GM21367 (cell line): ENCODE measurements around the gene LIPA.
"Not testable (repeated sequence)": the region's sequence is repeated elsewhere in the genome, so short reads cannot be mapped to it uniquely, and the experiment has no call there.

Experiments
- ATAC-seq: cut with Tn5 transposase; IDR thresholded peaks from one replicate; pipeline ENCODE4 v1.9.1; 2021; ENCODE audit not compliant: unreplicated experiment

The LIPA gene

DNA sequence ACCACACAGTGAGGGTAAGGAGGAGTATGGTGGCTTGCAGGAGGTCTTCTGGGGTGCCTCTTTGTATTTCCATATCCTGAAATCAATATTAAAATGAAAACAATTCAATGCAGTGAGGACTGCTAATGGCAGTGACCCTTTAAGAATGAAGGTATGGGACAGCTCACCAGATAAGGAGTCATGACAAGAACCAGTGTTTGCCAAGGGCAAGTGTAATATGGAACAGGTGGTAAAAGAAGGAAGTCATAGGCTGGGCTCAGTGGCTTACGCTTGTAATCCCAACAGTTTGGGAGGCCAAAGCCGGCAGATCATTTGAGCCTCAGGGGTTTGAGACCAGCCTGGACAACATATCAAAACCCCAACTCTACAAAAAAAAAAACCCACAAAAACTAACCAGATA is 20.0 kb upstream of the LIPA start:
- ATAC-seq, result no peak

DNA sequence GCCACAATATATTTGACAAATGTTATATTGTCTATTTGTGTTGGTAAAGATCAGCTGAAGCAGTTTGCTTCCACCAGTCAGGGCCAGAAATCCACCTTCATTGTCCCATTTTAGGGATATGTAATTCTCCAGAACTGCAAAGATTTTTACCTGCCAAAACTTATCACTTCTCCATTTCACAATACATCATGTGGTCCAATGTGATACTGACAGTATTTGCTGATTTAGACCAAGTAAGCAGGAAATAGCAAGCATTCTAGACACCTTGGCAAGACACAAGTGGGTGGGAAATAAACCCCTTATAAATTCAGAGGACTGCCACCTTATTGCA is 18.5 kb upstream of the LIPA start:
- ATAC-seq, result no peak

DNA sequence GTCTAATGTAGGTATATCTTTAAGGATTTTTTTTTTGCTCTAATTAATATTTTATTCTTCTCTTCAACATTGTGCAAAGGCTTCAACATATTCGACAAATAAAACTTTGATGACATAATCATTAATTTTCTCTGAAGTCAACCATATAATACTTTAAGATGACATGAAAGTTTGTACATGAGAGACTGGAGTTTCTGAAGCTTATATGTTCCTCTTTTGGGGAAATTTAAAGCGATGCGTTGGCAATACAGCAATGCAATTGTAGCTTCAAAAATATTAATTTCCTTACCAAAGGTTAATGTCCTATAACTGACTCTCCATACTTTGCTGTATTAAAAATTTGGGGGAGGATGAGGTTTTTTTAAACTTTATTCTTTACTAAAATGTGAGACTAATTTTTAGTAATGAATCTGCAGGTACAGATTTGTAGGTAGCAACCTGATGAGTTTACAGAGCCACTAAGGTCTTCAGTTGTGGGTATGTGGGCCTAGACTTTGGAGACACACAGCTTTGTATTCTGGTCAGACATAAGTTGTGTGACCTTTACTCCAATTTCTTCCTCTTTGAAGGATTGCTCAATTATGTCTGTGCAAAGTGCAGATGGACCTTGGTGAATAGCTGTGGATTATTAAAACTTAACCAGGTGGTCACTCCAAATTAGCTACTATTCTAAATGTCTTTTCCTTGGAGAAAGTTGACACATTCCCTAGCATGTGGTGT is 18.0 kb upstream of the LIPA start:
- ATAC-seq, result no peak

DNA sequence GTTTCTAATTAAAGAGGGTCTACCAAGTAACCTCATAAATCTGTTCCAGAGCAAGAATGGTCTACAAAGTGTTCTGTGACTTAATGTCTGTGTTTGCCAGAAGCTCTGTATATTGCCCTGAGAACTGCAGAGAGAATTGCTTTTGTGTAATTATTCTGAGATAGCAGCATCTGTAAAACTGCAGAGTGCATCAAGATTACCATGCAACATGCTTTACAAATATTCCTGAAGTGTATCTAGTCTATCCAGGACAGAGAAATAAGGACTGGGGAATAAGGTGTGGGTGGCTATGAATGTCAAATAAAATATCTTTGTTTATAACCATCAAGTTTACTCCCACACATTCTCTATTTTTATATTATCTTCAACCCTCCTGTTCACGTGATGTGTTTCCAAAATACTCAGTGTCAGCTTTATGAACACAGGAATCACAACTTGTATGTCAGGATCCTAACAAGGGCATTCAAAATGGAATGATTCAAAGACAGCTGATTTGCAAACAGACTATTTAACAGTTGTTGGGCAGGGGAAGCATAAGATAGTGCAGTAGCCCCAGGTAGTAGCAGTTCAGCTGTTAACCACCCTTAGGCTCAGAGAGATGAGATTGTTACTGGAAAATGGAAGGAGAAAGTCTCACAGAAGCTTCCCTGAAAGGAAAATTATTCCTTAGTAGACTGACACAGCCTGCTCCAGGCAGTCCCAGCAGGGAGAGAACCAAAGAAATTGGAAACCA is 15.3 kb upstream of the LIPA start:
- no peak for ATAC-seq

DNA sequence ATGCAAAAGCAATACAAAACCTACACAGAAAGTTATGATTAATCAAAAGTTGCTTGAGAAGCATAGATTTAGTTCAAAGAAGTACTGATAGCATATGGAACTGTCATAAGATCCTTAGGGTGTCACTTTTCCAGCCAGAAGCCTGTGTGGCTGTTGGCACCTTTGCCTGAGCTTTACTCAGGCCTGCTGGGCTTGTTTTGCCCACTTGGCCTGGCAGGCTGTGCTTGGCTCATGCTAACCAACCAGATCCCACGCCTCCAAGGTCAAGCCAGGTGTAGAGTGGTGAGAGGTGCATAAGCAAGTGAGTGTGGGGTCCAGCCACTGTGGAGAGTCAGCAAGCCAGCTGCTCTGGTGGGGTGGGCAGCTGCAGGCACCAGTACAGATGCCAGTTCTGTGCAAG is 12.0 kb upstream of the LIPA start:
- ATAC-seq, result no peak

DNA sequence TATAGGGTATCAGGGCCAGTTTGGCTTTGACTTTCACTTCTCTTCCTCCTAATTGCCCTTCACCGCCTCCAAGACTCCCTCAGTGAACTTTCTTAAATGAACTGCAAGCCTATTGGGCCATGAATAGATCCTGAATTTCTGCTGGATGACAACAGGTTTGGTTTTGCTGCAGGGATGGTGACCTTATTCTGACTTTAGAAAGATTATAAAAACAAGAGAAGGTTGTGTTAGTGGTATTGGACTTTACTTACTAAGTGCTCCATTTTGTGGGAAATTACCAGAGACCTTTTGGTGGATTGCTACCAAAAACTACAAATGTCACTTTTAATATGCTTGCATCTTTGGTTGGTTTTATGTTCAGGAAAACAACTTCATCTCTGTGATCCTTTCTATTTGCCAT is 11.5 kb upstream of the LIPA start:
- ATAC-seq, result no peak

DNA sequence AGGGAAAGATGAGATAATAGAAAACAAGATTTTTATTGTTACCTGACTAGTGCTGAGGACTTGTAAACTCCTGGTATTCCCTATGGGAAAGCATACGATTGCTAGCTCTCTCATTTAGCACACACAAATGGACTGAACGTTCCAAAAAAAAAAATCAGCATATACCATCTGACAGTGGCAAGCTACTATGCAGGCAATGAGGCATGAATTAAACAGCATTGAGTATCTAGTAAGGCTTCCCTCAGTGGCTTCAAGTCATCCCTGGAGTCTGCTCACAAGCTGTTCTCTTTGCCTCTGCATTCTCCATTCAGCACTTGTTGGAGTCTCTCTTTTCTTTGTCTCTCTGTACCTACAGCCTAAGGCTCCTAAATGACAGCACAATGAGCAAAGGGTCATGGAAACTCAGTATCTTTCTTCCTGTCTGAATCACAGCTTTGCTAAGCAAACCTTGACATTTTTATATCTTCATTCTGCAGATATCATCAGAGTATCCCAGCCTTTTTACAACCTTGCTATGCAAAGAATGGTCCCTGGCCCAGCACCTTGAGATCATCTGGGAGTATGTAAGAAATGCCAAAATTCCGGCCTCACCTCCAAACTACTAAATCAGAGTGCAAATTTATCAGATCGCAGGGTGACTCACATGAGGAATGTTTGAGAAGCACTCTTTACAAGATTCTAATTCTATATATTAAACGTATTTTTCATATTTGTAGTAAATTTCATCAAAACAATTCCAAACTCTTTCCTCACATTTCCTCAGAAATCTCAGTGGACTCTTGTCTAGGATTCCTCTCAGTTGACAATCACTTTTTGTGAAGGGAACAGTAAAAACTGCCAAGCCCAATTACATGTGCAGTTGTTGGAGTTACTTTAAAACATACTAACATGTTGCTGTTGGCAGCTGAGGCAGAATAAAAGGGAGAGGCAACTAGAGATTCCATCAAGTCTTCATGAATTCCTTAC is 10.8 kb upstream of the LIPA start:
- ATAC-seq, result no peak

DNA sequence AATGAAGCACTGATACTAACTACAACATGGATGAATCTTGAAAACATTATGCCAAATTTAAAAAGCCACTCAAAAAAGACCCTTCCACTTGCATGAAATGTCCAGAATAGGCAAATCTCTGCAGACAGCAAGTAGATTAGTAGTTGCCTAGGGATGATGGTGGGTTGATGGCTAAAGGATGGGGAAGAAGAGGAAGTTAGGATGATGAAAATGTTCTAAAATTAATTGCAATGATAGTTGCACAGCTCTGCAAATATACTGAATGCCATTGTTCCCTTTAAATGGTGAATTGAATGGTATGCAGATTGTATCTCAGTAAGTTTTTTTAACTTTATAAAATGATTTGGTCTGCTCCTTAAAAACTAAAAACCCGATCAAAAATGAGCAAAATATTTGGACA is 7.3 kb upstream of the LIPA start:
- no peak for ATAC-seq

DNA sequence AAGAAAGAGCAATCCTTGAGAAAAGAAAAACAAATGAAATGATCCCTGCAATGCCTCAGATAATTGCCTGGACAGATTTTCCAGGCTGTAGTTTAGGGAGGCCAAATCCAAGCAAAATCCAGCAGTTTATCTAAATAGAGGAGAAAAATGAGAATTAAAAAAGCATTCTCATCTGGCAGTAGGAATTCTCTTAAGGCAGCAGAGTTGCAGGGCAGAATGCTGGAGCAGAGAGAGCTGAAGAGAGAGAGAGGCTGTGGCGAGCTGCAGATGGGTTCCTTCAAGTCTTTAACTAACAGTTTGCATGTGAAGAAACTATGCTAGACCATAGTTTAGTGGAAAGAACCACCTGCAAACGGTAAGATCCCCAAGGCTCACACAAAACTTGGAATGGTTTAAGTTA is 6.0 kb upstream of the LIPA start:
- no peak for ATAC-seq

DNA sequence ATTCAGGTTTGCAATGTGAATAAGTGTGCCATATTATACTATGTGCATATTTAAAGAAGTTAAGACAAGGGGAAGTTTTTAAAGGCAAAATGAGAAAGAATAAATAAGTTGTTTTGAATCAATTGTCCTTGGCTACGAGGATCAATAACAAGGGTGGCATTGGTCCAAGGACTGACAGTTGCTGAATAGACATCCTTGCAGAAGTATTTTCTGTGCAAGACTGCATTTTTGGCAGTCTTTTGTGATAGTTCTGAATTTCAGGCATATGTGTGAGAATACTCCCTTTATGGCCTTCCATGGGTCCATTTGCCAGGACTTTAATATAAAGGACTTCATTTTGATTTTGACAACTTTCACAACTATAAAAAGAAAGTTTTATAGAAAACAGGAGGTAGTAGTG is 5.4 kb upstream of the LIPA start:
- no peak for ATAC-seq

DNA sequence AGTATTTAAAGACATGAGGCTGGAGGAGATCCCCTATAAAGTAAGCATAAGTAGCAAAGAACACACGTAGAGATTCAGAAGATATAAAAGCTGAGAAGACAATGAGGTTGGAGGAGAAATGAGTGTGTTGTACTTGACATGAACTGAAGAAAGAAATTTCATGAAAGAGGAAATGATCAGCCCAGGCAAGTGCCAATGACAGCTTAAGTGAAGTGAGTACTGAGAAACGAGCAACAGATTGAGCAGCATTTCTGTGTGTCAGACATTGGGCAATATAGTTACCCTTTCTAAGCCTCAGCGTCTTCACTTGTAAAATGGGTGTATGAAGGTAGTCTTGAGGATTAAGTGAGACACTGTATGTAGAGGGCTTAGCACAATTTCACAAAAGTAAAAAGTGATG is 4.8 kb upstream of the LIPA start:
- no peak for ATAC-seq

DNA sequence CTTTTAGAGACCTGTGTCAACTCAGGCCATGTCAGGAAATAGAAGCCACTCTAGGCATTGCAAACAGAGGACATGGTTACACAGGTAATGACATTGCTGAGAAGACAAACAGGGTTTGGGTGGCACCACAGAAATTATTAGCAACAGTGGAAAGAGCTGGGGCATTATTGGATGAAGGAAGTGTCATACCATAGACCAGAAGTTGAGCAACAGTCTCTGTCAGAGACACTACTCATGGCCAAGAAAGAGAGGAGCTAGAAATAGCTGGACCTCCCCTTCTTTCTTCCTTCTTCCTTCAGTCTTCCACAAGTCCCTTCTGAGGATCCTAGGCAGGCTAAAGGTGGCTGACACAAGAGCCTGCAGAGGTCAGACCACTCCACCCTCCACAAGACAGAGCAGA is 4.2 kb upstream of the LIPA start:
- no peak for ATAC-seq

DNA sequence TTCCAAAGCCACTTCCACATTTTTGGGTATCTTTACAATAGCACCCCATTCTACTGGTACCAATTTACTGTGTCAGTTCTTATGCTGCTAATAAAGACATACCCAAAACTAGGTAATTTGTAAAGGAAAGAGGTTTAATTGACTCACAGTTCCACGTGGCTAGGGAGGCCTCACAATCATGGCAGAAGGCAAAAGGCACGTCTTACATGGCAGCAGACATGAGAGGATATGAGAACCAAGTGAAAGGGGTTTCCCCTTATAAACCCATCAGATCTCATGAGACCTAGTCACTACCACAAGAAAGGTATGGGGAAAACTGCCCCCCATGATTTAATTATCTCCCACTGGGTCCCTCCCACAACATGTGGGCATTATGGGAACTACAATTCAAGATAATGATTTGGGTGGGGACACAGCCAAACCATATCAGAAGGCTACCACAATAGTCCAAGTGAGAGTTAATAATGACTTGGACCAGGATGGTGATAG is 3.6 kb upstream of the LIPA start:
- ATAC-seq, result not testable (repeated sequence)

DNA sequence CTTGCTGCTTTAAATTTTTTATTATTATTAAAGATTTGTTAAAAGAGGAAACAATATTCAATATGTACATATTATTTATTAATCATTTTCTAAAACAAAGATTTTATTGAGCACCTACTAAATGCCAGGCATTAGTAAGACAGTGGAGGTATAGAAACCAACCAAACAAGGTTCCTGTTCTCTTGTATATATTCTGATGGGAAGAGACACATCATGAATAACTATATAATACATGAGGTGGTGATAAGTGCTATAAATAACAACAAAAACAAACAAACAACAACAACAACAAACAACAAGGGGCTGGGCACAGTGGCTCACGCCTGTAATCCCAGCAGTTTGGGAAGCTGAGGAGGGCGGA is 630 bp upstream of the LIPA start:
- no peak for ATAC-seq

DNA sequence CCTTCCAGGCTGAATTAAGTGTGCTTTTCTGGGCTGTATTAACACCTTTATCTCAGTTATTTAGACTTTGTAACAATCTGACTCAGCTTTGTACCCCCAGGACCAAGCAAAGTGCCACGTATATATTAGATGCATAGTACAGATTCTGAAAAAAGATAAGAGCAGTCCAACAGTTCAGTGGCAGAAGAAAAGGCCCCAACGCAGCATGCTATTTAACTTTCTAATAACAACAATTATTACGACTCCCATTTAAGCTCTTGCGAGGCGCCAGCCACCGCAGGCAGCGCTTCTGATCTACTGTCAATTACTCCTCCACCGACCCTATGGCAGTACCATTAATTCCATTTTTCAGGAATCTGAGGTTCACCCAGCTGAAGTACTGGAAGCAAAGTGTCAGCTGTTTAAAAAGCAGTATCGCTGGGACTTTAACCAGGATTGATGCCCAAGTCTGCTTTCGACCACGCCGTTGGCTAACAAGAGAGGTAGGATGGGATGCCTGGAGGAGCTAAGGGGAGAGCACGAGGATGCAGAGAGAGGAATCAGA is 638 bp downstream of the LIPA start:
- no peak for ATAC-seq

DNA sequence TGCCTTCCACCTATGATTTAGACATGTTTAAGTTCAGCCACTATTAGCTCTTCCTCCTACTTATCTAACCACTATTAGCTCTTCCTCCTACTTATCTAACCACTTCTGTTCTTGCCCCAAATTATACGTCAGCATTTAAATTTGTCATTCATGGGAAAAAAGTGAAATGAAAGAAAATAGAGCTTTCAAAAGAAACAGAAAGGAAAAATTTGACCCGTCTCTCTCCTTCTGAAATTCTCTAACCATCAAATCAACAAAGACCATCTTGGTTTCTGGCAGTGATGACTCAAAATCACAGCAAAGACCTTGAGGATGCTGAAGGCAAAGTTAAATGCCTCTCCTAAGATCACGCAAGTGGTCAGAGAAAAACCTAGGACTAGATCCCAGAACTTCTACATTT is 2.6 kb downstream of the LIPA start:
- ATAC-seq, result no peak

DNA sequence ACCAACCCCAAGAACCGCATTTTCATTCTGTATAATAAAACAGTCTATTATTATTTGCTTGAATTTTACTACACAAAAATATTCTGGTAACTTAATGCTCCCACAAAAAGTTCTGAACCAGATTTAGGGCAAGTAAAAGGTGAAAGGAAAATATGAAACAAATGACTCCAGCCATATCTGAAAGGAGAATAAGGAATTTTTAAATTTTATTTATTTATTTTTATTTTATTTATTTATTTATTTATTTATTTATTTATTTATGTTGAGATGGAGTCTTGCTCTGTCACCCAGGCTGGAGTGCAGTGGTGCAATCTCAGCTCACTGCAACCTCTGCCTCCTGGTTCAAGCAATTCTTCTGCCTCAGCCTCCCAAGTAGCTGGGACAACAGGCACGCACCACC is 4.0 kb downstream of the LIPA start:
- not testable (repeated sequence) for ATAC-seq

DNA sequence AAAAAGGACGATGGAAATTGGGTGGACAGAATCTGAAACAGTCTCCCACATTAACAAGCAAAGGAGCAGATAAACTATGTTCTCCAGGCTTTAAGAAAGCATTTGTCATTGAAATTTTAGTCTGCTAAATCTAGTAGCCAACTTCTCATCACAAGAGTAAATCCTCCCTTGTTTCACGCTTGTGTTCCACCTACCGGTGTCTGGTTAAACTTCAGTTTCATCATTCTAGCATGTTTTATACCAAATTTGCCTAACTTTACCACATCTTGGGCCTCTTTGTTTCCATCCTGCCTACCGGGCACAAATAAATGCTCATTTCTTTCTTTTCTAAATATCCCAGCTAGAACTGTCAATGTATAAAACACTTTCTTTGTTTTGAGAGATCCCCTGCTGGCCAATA is 5.8 kb downstream of the LIPA start:
- ATAC-seq, result peak; percentile 36

DNA sequence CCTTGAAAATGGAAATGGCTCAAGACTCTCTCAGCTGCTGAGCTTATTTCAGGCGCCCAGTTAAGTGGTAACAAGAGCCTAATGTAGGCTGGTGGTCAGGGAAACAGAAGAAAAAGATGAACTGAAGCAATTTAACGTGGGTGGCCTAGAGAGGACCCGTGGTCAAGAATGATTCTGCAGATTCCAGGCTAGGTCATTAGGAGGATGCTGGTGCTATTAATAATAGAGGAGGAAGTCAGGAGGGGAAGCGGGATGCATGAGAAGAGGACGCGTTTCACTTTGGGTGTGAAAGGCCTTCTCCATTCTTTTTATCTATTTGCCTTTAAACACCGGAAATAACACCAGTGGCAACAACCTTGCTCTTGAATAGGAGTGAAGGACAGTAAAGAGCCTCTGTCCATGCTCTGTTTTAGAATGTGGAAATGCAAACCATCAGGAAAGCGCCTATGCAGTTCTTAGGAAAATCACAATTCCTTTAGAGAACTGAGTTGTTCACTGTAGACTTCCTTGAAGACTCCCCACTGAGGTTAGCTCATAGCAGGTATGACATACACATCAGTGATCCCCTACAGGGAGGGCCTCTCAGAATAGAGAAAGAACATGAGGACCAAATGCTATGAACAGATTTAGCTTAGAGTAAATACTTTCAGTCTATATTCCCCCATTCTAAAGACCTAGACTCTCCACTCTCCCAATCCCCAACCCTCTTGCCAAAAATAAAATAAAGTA is 8.6 kb downstream of the LIPA start:
- ATAC-seq, result no peak

DNA sequence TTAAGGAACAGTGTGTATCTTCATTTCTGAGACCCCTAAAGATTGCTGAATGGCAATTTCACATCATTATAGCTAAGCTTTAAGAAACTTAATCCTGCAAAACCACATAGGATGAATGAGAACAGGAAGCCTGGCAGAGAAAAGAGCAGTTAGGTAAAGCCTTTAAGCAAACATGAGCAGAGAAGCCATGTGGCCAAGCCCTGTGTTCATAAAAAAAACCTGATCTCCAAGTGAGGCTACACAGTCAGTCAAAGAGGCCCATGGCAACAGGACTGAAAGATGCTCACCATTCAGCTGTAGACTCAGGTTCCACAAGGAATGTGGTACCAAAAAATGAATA is 9.3 kb downstream of the LIPA start:
- ATAC-seq, result no peak
